Stimulated activated naive CD4-positive, alpha-beta T cell (primary cell): ENCODE measurements around the gene ZNF560.

Experiments
- DNase-seq, 6 experiments: peaks; one replicate each; lab custom pipeline; 2025; lab: John Stamatoyannopoulos, UW

ZNF560 gene

DNA sequence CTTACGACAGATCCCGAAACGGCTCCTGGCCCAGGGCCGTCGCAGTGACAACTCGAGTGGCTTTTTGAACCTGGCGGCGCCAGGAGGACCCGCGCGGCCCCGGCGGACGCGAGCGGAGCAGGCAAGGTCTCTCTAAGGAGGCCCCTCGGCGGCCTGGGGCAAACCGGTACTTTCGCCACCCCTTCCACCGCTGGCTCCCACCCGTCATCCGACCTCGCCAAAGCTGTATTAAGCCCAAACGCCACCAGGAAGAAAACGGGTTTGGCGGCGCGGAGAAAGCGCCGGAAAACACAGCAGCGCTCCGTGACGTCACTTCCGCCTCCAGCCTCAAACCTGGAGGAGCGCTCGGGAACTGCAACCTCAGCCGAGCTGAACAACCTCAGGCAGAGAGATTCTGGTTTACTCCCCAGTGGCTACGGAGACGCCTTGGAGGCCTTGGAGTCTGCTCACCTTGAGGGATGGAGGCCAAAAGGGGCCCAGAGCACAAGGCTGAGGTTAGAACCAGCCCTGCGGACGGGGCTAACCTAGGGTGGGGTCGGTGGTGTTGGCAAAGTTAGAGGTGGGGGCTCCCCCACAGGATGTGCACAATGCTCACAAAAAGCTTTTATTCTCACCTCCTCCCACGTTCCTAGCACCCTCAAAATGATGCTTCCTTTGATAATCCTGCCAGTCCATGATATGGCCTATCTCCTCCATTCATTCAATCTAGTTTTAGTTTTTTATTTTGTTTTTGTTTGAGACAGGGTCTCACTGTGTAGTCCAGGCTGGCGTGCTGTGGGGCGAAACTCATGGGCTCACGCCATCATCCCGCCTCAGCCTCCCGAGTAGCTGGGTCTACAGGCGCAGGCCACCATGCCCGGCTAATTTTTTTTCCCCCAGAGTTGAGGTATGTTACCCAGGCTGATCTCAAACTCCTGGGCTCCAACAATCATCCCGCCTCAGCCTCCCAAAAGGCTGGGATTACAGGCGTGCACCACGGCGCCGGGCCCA lies 62.8 kb downstream of the ZNF560 start, which contains the start of gene ZNF266:
ZNF266 (minus strand) TSS at position 295 of the 990 bp plus-strand sequence. CDS start 15,484 bp downstream, outside the sequence.
- peak; percentile 84 to 94 (median 89) for DNase-seq

DNA sequence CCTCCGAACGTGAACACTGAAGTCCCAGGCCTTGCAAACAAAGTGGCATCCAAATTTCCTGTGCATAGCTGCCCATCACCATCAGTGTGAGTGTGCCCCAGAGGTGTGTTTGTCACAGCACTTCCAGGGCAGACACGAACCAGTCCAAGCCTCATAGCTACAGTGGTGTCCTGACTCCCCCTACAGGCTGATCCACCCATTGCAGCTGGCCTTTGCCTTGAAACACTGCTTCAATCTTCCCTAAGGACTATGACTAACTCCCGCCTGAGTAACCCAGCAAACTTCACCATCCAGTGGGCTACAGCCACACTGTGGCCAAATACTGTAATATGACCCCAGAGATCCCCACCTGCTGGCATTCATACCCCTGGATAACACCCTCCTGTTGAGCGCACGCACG lies 66.9 kb downstream of the ZNF560 start:
- peak in 1 of 6 experiments; percentile 31 for DNase-seq

DNA sequence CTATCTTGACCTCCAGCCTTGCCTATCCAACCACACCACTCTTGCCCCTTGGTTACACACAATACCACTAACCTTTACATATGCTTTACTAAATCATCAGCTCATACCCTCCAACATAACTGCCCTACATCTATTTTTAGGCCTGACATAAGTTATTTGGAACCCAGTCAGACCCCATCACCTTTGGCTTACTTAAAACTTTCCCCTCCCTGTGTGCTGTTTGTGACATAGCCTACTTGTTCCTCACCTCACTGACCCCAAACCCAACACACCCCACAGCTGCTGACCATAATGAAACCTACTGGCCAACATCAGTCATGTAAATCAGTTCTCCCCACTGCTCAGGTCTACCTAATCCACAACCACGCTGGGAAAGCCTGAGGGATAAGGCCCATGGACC lies 68.0 kb downstream of the ZNF560 start:
- no peak for DNase-seq

DNA sequence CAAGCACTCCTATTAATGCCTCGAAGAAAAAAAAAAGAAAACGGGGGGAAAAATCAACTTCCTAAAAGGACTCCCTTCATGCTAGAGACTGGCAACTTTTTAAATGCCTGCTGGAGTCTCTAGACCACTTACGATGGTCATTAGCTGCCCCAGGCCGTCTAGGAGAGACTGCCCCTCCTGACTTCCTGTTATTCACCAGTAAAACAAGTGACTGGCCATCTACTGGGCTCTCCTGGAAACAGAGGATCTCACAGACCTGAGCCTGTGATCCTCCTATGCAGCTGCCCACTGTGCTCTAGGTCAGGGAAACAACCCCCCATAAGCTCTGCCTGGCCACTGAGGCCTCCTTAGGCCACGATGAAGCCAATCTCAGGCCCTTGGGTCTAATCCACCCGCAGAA lies 70.5 kb downstream of the ZNF560 start:
- no peak for DNase-seq
